ENCODE measurements around the gene SMG5.

Gene SMG5

DNA sequence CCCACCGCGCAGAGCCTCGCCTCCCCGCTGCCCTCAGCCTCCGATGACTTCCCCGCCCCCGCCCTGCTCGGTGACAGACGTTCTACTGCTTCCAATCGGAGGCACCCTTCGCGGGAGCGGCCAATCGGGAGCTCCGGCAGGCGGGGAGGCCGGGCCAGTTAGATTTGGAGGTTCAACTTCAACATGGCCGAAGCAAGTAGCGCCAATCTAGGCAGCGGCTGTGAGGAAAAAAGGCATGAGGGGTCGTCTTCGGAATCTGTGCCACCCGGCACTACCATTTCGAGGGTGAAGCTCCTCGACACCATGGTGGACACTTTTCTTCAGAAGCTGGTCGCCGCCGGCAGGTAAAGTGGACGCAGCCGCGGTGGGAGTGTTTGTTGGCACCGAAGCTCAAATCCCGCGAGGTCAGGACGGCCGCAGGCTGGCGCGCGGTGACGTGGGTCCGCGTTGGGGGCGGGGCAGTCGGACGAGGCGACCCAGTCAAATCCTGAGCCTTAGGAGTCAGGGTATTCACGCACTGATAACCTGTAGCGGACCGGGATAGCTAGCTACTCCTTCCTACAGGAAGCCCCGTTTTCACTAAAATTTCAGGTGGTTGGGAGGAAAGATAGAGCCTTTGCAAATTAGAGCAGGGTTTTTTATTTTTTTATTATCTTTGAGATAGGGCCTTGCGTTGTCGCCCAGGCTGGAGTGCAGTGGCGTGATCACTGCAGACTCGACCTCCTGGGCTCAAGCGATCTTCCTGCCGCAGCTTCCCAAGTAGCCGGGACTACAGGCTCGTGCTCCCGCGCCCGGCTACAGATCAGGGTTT is 69.6 kb downstream of the SMG5 start, which contains the start of gene PMF1:
PMF1 (plus strand) TSS at position 175 of the 811 bp plus-strand sequence; CDS start at position 184, 9 bp downstream.
- peak; percentile 99 to 100 for DNase-seq

DNA sequence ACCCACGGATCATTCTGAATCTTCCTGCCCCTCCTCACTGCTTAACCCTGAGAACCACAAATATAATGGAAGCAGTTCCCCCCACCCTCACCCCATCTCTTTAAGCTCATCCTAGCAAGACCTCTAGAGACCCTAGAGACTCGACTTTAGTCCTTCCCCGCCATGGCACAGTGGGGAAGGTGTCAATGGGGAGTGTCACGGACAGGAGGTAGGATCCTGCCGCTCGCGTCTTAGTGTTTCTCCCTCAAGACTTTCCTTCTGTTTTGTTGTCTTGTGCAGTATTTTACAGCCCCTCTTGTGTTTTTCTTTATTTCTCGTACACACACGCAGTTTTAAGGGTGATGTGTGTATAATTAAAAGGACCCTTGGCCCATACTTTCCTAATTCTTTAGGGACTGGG is 70.5 kb downstream of the SMG5 start:
- no peak for DNase-seq

DNA sequence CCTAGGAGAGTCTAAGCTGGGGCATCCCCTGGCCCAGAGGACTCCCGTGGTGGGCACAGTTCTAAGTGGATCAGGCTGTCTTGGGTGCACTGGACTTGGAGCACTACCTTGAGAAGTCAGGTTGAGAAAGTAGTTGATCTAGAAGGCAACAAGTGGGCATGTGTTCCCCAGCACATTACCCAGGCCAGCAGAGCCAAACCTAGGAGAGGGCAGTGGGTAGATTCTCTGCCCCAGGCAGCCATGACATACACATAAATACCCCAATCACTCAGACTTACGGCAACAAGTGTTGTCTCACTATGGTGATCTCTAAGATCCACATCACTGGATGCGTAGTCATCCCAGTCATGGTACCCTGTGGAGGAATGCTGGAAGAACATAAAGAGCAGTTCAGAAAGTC is 71.4 kb downstream of the SMG5 start:
- no peak for DNase-seq

DNA sequence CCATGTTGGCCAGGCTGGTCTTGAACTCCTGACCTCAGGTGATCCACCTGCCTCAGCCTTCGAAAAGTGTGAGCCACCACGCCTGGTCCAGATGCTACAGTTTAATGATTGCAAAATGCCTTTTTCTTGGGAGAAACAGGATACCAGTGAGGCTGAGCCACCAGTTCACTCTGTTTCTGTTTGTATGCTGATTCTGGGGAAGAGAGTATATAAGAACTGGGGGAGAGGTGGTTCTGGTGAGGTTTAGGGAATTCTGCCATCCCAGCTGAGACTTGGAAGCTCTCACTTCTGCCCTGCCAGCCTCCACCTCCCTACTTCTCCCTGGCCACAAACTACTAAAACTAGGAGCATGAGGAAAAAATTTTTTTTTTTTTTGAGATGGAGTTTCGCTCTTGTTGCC is 77.9 kb downstream of the SMG5 start:
- no peak for DNase-seq

- DNase-seq = no peak
Observed at GRCh38 chr1:156203331-156203730, 79.3 kb downstream of the SMG5 start.

GRCh38 chr1:156200044-156200443 is 82.6 kb downstream of the SMG5 start:
- DNase-seq = no peak

All from NCI-H187 (cell line).